B cell (primary cell): Measurements from ENCODE around the gene ROR2.

Experiments
- CTCF ChIP-seq: fragments of 200-600 bp; IDR thresholded peaks from one replicate; pipeline ENCODE4 v1.8.0; 2022; ENCODE audit warnings: antibody characterized with exemption, mild to moderate bottlenecking
- EZH2 ChIP-seq: IDR thresholded peaks from 2 replicates; pipeline ENCODE4 v1.6.1; 2012; ENCODE audit warnings: borderline replicate concordance, low read depth, mild to moderate bottlenecking, moderate library complexity, low read length; ENCODE audit not compliant: insufficient read depth, poor library complexity, severe bottlenecking

DNA sequence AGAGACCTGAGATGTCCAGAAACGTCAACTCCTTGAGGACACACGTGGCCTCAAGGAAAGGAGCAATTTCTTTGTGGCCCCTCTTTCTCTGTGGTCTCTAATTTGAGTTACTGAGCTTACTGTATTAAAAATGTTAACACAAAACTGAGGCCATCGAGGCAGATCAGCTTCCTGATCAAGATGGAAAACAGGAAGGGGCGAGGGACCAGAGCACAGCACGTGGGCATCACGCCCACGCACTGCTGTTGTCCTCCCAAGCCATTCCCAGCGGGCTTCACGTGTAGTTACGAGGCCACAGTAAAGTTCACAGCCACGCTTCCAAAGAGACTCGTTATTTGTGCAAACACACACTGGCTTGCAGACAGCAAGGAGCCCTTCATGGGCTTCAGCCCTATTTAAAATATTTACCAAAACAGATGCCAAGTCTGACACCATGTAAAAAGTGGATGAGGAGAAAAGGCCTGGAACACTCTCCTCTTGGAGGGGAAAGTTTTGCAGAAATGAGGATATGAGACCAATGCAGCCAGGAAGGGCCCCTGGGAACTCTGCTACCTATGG lies 149.5 kb downstream of the ROR2 start:
- TF ChIP-seq EZH2 (no peak), CTCF (no peak)
